Skeletal muscle tissue (tissue), 4 donors: ENCODE measurements around the gene MRPL12. TPM values are rescaled to one million over a fixed set of nuclear protein-coding genes. Genes with fewer than 3 reads are reported as not detected.

Experiments used
- H3K27ac ChIP-seq: one replicate; pipeline ENCODE4 v1.7.0; 2013; ENCODE audit warnings: mild to moderate bottlenecking, low read depth, low read length, inconsistent platforms
- H3K27me3 ChIP-seq, 3 donors: one replicate each; pipeline ENCODE4 v1.7.0; 2013; ENCODE audit warnings: low read length in 3 of 3; ENCODE audit not compliant: control insufficient read depth in 3 of 3, insufficient read depth in 3 of 3
- H3K36me3 ChIP-seq, 3 donors: one replicate each; pipeline ENCODE4 v1.7.0; 2013; ENCODE audit warnings: low read length in 3 of 3; ENCODE audit not compliant: control insufficient read depth in 3 of 3, insufficient read depth in 3 of 3
- H3K4me1 ChIP-seq, 3 donors: one replicate each; pipeline ENCODE4 v1.7.0; 2013; ENCODE audit warnings: low read length in 3 of 3, mild to moderate bottlenecking in 3 of 3; ENCODE audit not compliant: control insufficient read depth in 3 of 3, insufficient read depth in 3 of 3
- H3K4me3 ChIP-seq, 3 donors: one replicate each; pipeline ENCODE4 v1.7.0; 2013; ENCODE audit warnings: low read length in 3 of 3
- H3K9ac ChIP-seq, 3 donors: one replicate each; pipeline ENCODE4 v1.7.0; 2013; ENCODE audit warnings: low read length in 3 of 3, mild to moderate bottlenecking in 3 of 3, moderate library complexity in 2 of 3, low read depth in 1 of 3
- H3K9me3 ChIP-seq, 3 donors: one replicate each; pipeline ENCODE4 v1.7.0; 2013; ENCODE audit warnings: low read length in 3 of 3; ENCODE audit not compliant: control insufficient read depth in 3 of 3
- total RNA-seq: library from RNA; depleted of rRNA; stranded (reverse); fragments of >200 nt; gene quantifications from one replicate; pipeline ENCODE4 v1.2.3, GENCODE V29; 2014
- donor health status: Osteomylitis.

The MRPL12 gene
- total RNA-seq, 1 donor from 2014 or later = 4.7 TPM

DNA sequence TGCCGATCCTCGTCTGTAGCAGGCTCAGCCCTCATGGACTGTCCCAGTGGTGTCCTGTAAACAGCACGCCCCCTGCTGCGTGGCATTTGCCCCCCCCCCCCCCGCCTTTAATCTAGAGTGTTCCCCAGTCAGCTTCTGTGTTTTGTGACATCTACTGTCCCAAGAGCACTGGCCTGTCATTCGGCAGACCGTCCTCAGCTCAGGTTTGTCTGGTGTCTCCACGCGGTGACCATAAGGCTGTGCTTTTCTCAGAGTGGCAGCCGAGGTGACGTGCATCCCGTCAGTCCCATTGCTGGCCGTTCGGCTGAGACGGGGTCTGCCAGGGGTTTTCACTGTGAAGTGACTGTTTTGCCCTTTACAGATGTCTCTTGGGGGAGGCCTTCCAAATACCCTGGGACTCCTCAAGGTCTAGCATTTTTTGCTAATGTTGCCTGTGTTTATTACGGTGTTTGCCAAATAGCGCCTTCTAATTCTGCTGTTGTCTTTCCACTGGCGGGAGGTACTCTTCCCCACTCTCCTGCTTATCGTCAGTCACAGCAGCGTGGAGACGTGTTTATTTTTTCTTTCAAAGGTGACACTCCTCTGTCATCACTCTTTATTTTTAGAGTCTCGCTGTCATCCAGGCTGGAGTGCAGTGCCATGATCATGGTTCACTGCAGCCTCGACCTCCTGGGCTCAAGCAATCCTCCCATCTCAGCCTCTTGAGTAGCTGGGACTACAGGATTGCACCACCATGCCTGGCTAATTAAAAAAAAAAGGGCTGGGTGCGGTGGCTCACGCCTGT lies 5.7 kb upstream of the MRPL12 start:
- H3K36me3 ChIP-seq = peaks cover 54 to 63% (median 55%) of the 10 kb centered on the region in 3 donors
- no peaks in the 10 kb centered on the region for H3K27me3 ChIP-seq
- H3K9me3 ChIP-seq = no peaks in the 10 kb centered on the region
- H3K27ac ChIP-seq = peak overlapping the region; percentile 85
- H3K4me1 ChIP-seq = peaks cover 17 to 39% (median 33%) of the 10 kb centered on the region in 3 donors
- peak overlapping the region in 1 of 3 donors; percentile 71 for H3K9ac ChIP-seq
- H3K4me3 ChIP-seq = no peak overlapping the region

DNA sequence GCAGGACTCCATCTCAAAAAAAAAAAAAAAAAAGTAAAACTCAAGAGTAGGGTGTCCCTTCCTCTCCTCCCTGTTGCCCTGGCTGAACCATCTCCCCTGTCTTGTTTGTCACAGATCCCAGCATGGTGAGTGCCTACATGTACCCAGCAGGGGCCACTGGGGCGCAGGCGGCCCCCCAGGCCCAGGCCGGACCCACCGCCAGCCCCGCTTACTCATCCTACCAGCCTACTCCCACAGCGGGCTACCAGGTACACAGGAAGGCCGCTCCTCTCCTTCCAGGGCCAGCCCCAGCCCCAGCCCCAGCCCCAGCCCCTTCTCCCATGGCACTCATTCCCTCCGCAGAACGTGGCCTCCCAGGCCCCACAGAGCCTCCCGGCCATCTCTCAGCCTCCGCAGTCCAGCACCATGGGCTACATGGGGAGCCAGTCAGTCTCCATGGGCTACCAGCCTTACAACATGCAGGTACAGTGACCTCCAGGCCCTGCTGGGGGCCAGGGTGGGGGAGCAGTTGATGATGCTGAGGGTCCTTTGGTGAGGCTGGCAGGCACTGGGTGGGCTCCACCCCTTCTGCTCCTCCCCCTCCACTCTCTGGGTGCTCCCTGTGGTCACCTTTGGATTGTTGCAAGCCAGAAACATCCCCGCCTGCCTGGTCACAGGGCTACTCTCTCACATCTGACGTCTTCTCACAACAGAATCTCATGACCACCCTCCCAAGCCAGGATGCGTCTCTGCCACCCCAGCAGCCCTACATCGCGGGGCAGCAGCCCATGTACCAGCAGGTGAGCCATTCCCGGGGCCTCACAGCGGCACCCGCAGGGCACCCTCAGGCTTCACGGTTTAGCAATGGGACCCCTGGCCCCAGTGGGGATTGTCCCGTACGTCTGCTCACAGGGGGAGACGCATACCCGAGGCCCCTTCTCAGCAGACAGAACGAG lies 2.5 kb upstream of the MRPL12 start:
- no peak overlapping the region for H3K27ac ChIP-seq
- H3K4me1 ChIP-seq = peaks cover 31 to 55% (median 45%) of the 10 kb centered on the region in 3 donors
- H3K9ac ChIP-seq = no peak overlapping the region

DNA sequence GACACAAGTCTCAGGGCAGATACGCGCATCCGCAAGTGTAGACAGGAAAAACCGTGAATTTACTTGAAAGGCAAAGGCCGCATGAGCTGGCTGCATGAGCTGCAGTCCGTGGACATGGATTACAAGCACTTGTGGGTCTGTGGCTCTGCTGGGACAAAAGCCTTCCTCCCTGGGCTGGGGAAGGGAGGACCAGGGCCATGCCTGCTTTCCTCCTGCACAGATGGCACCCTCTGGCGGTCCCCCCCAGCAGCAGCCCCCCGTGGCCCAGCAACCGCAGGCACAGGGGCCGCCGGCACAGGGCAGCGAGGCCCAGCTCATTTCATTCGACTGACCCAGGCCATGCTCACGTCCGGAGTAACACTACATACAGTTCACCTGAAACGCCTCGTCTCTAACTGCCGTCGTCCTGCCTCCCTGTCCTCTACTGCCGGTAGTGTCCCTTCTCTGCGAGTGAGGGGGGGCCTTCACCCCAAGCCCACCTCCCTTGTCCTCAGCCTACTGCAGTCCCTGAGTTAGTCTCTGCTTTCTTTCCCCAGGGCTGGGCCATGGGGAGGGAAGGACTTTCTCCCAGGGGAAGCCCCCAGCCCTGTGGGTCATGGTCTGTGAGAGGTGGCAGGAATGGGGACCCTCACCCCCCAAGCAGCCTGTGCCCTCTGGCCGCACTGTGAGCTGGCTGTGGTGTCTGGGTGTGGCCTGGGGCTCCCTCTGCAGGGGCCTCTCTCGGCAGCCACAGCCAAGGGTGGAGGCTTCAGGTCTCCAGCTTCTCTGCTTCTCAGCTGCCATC lies 1.7 kb upstream of the MRPL12 start:
- H3K27me3 ChIP-seq = no peaks in the 10 kb centered on the region
- H3K27ac ChIP-seq = no peak overlapping the region
- H3K4me3 ChIP-seq = peak overlapping the region; percentile 54 to 98 (median 96)
- H3K9ac ChIP-seq = peak overlapping the region; percentile 97 to 100 (median 98)
- H3K4me1 ChIP-seq = peaks cover 31 to 54% (median 44%) of the 10 kb centered on the region in 3 donors
- H3K36me3 ChIP-seq = peaks cover 44 to 51% (median 44%) of the 10 kb centered on the region in 3 donors
- no peaks in the 10 kb centered on the region for H3K9me3 ChIP-seq

More for the DNA sequence above, 2.5 kb upstream of the MRPL12 start:
- no peaks in the 10 kb centered on the region for H3K9me3 ChIP-seq
- peaks cover 42 to 51% (median 44%) of the 10 kb centered on the region in 3 donors for H3K36me3 ChIP-seq
- H3K27me3 ChIP-seq = no peaks in the 10 kb centered on the region
- peak overlapping the region in 1 of 3 donors; percentile 98 for H3K4me3 ChIP-seq

DNA sequence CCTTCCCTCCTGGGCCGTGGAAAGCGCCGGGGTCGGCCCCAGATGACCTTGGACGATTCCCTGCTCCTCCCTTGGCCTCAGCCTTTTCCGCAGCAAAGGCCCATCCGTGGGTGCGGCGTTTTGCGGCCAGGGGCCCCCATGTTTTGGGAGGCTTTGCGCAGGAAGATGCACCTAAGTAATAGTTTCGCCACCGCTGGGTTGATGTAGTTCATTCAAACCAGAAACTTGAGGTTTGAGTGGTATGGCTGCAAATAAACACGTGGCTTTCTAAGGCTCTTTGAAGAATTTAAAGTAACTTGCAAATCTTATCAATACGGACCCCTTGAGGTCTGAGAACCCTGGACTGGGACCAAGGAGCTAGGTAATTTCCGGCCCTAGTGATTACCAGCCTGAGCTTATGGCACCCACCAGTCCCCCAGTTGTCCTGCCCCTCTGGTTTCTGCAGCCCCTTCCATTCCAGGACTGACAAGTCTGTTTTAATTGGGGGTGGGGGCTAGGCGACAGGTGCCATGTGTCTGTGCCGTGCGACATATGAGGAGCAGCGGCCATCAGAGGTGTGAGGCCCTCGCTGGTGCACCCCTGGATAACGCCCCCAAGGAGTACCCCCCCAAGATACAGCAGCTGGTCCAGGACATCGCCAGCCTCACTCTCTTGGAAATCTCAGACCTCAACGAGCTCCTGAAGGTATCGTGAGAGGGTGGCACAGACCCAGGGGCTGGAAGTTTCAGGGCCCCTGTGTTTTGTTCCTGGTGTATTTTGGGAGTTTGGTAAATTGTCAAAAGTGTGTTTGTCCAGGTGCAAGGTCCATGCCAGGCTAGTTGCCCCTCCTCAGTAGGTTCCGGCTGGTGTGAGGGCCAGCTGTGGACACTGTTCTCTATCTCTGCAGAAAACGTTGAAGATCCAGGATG lies 834 bp downstream of the MRPL12 start:
- peaks cover 43 to 51% (median 44%) of the 10 kb centered on the region in 3 donors for H3K36me3 ChIP-seq

DNA sequence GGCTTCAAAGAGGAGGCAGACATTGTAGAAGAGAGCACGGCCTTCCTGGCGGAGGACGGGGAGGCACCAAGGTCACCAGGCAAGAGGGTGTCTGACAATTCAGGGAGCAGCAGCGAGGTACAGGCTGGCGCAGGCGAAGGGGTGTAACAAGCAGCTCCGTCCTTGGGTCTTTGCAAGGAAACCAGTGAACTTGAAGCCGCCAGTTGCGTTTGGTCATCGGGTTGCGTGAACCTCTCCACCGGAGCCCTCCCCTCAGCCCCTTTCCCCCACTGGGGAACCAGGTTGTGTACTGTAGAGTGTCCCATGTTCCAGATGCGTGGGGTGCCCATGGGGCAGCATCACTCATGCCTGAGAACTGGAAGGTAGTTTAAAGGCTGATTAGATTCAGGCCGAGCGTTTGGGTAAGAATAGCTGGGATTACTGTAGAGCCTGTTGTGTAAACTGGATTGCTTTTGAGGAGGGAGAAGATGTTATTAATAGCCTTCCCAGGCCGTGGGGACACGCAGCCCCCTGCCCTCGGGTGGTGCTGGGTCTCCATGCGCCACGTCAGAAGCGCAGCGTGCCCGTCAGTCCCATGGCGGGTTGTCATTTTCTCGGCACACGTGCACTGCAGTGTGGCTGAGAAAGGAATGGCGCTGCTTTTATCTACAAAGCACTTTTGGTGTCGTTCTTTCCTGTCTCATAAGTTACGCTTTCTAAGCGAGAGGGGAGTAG lies 2.5 kb downstream of the MRPL12 start:
- Histone ChIP-seq H3K4me1 (peaks cover 34 to 39% (median 37%) of the 10 kb centered on the region in 3 donors), H3K9me3 (no peaks in the 10 kb centered on the region), H3K9ac (no peak overlapping the region), H3K36me3 (peaks cover 39 to 49% (median 39%) of the 10 kb centered on the region in 3 donors), H3K27me3 (no peaks in the 10 kb centered on the region), H3K4me3 (no peak overlapping the region), H3K27ac (no peak overlapping the region)

More for the DNA sequence above, 834 bp downstream of the MRPL12 start:
- Histone ChIP-seq H3K9ac (peak overlapping the region; percentile 97 to 100 (median 98)), H3K27ac (peak overlapping the region; percentile 96), H3K27me3 (no peaks in the 10 kb centered on the region), H3K4me1 (peaks cover 30 to 36% (median 31%) of the 10 kb centered on the region in 3 donors), H3K4me3 (peak overlapping the region; percentile 94 to 98 (median 96)), H3K9me3 (no peaks in the 10 kb centered on the region)

DNA sequence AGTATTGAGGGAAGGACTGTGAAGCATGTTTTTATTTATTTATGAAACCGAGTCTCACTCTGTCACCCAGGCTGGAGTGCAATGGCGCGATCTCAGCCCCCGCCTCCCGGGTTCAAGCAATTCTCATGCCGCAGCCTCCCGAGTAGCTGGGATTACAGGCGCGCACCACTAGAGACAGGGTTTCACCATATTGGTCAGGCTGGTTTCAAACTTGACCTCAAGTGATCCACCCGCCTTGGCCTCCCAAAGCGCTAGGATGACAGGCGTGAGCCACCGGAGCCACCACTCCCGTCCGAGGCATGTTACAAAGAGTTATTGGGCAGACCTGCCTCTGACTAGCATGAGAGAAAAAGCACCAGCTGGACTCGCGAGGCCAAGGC lies 3.1 kb downstream of the MRPL12 start:
- H3K9ac ChIP-seq = no peak overlapping the region
- no peak overlapping the region for H3K4me3 ChIP-seq
- peaks cover 34 to 44% (median 34%) of the 10 kb centered on the region in 3 donors for H3K36me3 ChIP-seq
- H3K9me3 ChIP-seq = no peaks in the 10 kb centered on the region
- H3K27me3 ChIP-seq = no peaks in the 10 kb centered on the region
- no peak overlapping the region for H3K27ac ChIP-seq
- H3K4me1 ChIP-seq = peaks cover 35 to 39% (median 38%) of the 10 kb centered on the region in 3 donors

DNA sequence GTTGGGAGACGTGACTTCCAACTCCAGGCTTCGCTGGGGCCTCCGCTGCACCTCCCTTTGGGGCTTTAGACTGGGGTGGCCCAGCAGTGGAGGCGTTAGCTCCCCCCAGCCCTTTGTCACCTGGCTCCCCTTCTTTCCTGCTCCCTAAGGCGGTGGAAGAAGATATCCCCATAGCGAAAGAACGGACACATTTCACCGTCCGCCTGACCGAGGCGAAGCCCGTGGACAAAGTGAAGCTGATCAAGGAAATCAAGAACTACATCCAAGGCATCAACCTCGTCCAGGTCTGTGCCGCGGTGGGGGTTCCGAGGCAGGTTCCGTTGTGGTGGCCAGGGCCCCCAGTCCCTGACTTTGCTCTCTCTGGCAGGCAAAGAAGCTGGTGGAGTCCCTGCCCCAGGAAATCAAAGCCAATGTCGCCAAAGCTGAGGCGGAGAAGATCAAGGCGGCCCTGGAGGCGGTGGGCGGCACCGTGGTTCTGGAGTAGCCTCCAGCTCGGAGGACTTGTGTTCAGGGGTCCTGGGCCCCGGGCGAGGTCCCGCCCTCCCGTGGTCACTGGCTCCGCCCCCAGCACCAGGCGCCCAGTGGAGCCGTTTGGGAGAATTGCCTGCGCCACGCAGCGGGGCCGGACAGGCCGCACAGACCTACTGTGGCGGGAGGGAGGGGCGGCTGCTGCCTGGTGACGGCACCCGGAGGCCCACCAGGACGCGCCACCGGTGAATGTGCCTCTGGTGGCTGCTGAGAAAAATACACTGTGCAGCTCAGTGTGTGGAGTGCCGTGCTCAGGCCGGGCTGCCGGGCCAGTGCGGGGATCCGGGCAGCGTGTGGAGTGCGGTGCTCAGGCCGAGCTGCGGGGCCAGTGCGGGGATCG lies 3.8 kb downstream of the MRPL12 start:
- peaks cover 28 to 38% (median 29%) of the 10 kb centered on the region in 3 donors for H3K36me3 ChIP-seq
- no peaks in the 10 kb centered on the region for H3K9me3 ChIP-seq
- no peaks in the 10 kb centered on the region for H3K27me3 ChIP-seq
- H3K4me3 ChIP-seq = no peak overlapping the region
- no peak overlapping the region for H3K9ac ChIP-seq
- no peak overlapping the region for H3K27ac ChIP-seq
- H3K4me1 ChIP-seq = peaks cover 30 to 33% (median 32%) of the 10 kb centered on the region in 3 donors
